ENCODE measurements around the gene TMEM221.

- TF ChIP-seq CTCF (IDR thresholded peaks at IDR 0.05; ENCODE audit: low read length) (no peak), EZH2 (IDR thresholded peaks at IDR 0.05; ENCODE audit: borderline replicate concordance, low read length) (no peak)
These were observed 3.4 kb upstream of the TMEM221 start for GRCh38 chr19:17451820-17452219.

Data from OCI-LY1 (cell line).